Measurements from ENCODE around the gene KRT80. TPM values are rescaled to one million over a fixed set of nuclear protein-coding genes. Genes with fewer than 3 reads are reported as not detected.

The KRT80 gene
- total RNA-seq, 2 experiments from 2014 or later, result not detected

DNA sequence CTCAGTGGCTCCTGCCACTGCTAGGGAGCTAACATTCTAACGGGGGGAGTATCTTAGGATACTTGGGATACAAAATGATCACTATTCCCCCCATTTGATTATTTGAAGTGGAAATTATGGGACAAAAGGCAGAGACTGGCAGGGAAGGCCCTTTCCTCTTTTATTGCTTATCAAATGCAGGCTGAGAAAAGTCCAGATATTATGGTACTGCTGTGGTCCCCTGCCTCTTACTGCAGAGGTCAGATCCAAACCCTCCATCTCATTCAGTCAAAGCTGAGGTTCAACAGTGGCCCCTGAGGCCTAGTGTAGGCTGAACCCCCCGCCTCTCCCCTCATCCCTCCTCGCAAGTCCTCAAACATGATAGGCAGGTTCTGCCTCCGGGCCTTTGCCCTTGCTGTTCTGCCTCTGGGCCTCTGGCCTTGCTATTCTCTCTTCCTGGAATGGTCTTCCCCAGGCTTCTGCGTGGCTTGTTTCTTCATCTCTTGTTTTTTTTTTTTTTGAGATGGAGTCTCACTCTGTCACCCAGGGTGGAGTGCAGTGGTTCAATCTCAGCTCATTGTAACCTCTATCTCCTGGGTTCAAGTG lies 34.2 kb downstream of the KRT80 start:
- ATAC-seq (ENCODE audit: poor library complexity) (no peak), DNase-seq (no peak)
- Mint-ChIP-seq H3K36me3 (ENCODE audit: low read depth) (no peaks in the 10 kb centered on the region), H3K9me3 (no peaks in the 10 kb centered on the region), H3K4me3 (no peak overlapping the region), H3K27ac (peak overlapping the region; percentile 1), H3K27me3 (no peaks in the 10 kb centered on the region), H3K4me1 (ENCODE audit: low read depth) (peaks cover 48% of the 10 kb centered on the region)
- POLR2A ChIA-PET, result no interaction called here
- H3K36me3 ChIP-seq (ENCODE audit: insufficient read depth, low read length), result no peaks in the 10 kb centered on the region
- peaks cover 65% of the 10 kb centered on the region for H3K4me1 ChIP-seq (ENCODE audit: insufficient read depth, low read length)
- H3K27ac ChIP-seq (ENCODE audit: low read depth in 1 of 2, low read length in 2 of 2), result no peak overlapping the region
- intact Hi-C loops (cut with DNase I, micrococcal nuclease), result loop anchor here (2.0 kb wide), 2 partner anchors 721 to 823 kb away; no protein-coding TSS in a partner anchor
- no peaks in the 10 kb centered on the region for H3K27me3 ChIP-seq (ENCODE audit: control insufficient read depth in 1 of 2, insufficient read depth in 2 of 2, low read length in 2 of 2)
- H3K4me3 ChIP-seq (ENCODE audit: low read length), result no peak overlapping the region
- H3K9me3 ChIP-seq (ENCODE audit: control insufficient read depth in 1 of 2, insufficient read depth in 1 of 2, low read length in 2 of 2), result no peaks in the 10 kb centered on the region
- CTCF ChIA-PET, result interaction anchor here (1.5 to 2.5 kb wide), 2 partner anchors 12 to 170 kb away, joined by 3 to 11 read pairs; no protein-coding TSS in a partner anchor
- TF ChIP-seq CTCF (IDR thresholded peaks at IDR 0.05), result no peak

GRCh38 chr12:52156757-52157565 lies 34.9 kb downstream of the KRT80 start:
- POLR2A ChIA-PET, result no interaction called here
- TF ChIP-seq CTCF (IDR thresholded peaks at IDR 0.05), result peak; percentile 90
- Histone ChIP-seq H3K9me3 (ENCODE audit: control insufficient read depth in 1 of 2, insufficient read depth in 1 of 2, low read length in 2 of 2) (no peaks in the 10 kb centered on the region), H3K36me3 (ENCODE audit: insufficient read depth, low read length) (no peaks in the 10 kb centered on the region), H3K27ac (ENCODE audit: low read depth in 1 of 2, low read length in 2 of 2) (no peak overlapping the region), H3K27me3 (ENCODE audit: control insufficient read depth in 1 of 2, insufficient read depth in 2 of 2, low read length in 2 of 2) (no peaks in the 10 kb centered on the region), H3K4me3 (ENCODE audit: low read length) (no peak overlapping the region), H3K4me1 (ENCODE audit: insufficient read depth, low read length) (peaks cover 65% of the 10 kb centered on the region)
- Mint-ChIP-seq H3K4me3 (no peak overlapping the region), H3K27ac (peak overlapping the region; percentile 1), H3K27me3 (no peaks in the 10 kb centered on the region), H3K9me3 (no peaks in the 10 kb centered on the region), H3K36me3 (ENCODE audit: low read depth) (no peaks in the 10 kb centered on the region), H3K4me1 (ENCODE audit: low read depth) (peaks cover 42% of the 10 kb centered on the region)
- intact Hi-C loops (cut with DNase I, micrococcal nuclease), result loop anchor here (1.0 to 2.0 kb wide), 3 partner anchors 170 to 824 kb away; no protein-coding TSS in a partner anchor
- peak; percentile 57 to 84 (median 70) for DNase-seq
- CTCF ChIA-PET, result interaction anchor here (1.2 to 2.5 kb wide), 3 partner anchors 11 to 170 kb away, joined by 3 to 11 read pairs (median 3); no protein-coding TSS in a partner anchor
- ATAC-seq (ENCODE audit: poor library complexity), result peak; percentile 26

DNA sequence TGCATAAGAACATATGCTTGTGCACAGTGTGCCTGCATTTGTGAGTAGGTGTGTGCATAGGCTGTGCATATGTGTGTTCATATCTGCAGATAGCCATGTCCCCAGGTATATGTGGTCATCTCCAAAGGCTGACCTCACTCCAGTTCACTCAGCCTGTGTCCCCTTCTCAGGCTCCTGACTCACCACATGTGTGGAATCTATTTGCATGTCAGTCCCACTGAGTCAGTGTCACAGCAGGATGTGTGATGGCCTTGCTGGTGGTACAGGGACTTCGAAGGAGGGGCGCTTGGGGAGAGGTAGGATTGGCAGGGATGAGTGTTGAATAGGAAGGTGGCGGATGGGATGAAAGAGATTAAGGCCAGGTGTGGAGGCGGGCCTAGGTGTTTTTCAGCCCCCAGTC lies 35.5 kb downstream of the KRT80 start:
- ChIA-PET POLR2A (no interaction called here), CTCF (interaction anchor here (1.2 to 2.5 kb wide), 3 partner anchors 10 to 171 kb away, joined by 3 to 11 read pairs (median 3); no protein-coding TSS in a partner anchor)
- ATAC-seq (ENCODE audit: poor library complexity) (no peak), DNase-seq (no peak)
- no peak for TF ChIP-seq CTCF (IDR thresholded peaks at IDR 0.05)
- intact Hi-C loops (cut with DNase I, micrococcal nuclease), result loop anchor here (1.0 to 2.0 kb wide), 3 partner anchors 171 to 824 kb away; no protein-coding TSS in a partner anchor
- Mint-ChIP-seq H3K4me3 (no peak overlapping the region), H3K9me3 (no peaks in the 10 kb centered on the region), H3K27me3 (peaks cover 5% of the 10 kb centered on the region), H3K36me3 (ENCODE audit: low read depth) (no peaks in the 10 kb centered on the region), H3K27ac (peak overlapping the region; percentile 76), H3K4me1 (ENCODE audit: low read depth) (peaks cover 41% of the 10 kb centered on the region)
- Histone ChIP-seq H3K27ac (ENCODE audit: low read depth in 1 of 2, low read length in 2 of 2) (no peak overlapping the region), H3K36me3 (ENCODE audit: insufficient read depth, low read length) (no peaks in the 10 kb centered on the region), H3K4me3 (ENCODE audit: low read length) (no peak overlapping the region), H3K9me3 (ENCODE audit: control insufficient read depth in 1 of 2, insufficient read depth in 1 of 2, low read length in 2 of 2) (no peaks in the 10 kb centered on the region), H3K27me3 (ENCODE audit: control insufficient read depth in 1 of 2, insufficient read depth in 2 of 2, low read length in 2 of 2) (no peaks in the 10 kb centered on the region), H3K4me1 (ENCODE audit: insufficient read depth, low read length) (peaks cover 64% of the 10 kb centered on the region)
